GM19372 (cell line): ENCODE measurements around the gene COL27A1.

Experiments
- ATAC-seq: cut with Tn5 transposase; IDR thresholded peaks from one replicate; pipeline ENCODE4 v1.9.1; 2021; ENCODE audit warnings: mild to moderate bottlenecking, low read depth, moderate library complexity; ENCODE audit not compliant: unreplicated experiment

The COL27A1 gene

GRCh38 chr9:114261987-114262386 lies 106.7 kb downstream of the COL27A1 start:
- ATAC-seq: no peak

- no peak for ATAC-seq
These were observed 108.6 kb downstream of the COL27A1 start for GRCh38 chr9:114263853-114264510.

GRCh38 chr9:114264806-114265550 lies 109.6 kb downstream of the COL27A1 start:
- ATAC-seq: no peak

GRCh38 chr9:114266969-114267368 lies 111.6 kb downstream of the COL27A1 start:
- ATAC-seq: no peak

GRCh38 chr9:114269023-114269422 lies 113.7 kb downstream of the COL27A1 start:
- ATAC-seq: no peak

- no peak for ATAC-seq
These were observed 115.0 kb downstream of the COL27A1 start for GRCh38 chr9:114270120-114270975.

GRCh38 chr9:114271556-114272510 lies 116.5 kb downstream of the COL27A1 start:
- ATAC-seq: no peak

GRCh38 chr9:114272739-114273431 lies 117.5 kb downstream of the COL27A1 start:
- ATAC-seq: no peak

- ATAC-seq: no peak
These were observed 118.1 kb downstream of the COL27A1 start for GRCh38 chr9:114273461-114273881.

GRCh38 chr9:114274217-114274616 lies 118.9 kb downstream of the COL27A1 start:
- no peak for ATAC-seq

- no peak for ATAC-seq
These were observed 120.1 kb downstream of the COL27A1 start for GRCh38 chr9:114275246-114276004.

- ATAC-seq: no peak
These were observed 121.8 kb downstream of the COL27A1 start for GRCh38 chr9:114276908-114277821.

GRCh38 chr9:114278356-114278755 lies 123.0 kb downstream of the COL27A1 start:
- ATAC-seq: no peak

GRCh38 chr9:114278881-114279570 lies 123.7 kb downstream of the COL27A1 start:
- ATAC-seq: no peak

- ATAC-seq: no peak
These were observed 124.4 kb downstream of the COL27A1 start for GRCh38 chr9:114279693-114280092.

GRCh38 chr9:114280636-114281472 lies 125.5 kb downstream of the COL27A1 start:
- no peak for ATAC-seq
